Measurements from ENCODE around the gene GPR156.

GRCh38 chr3:120332646-120333045, 47.6 kb upstream of the GPR156 start:
- TF ChIP-seq CTCF (IDR thresholded peaks at IDR 0.05; ENCODE audit: low read depth, low read length, poor library complexity, severe bottlenecking) (no peak), EZH2phosphoT487 (IDR thresholded peaks at IDR 0.05; ENCODE audit: borderline replicate concordance, low read length) (no peak)
